Measurements from ENCODE around the gene CYP26B1. TPM values are rescaled to one million over a fixed set of nuclear protein-coding genes. Genes with fewer than 3 reads are reported as not detected.

The CYP26B1 gene, protein sequence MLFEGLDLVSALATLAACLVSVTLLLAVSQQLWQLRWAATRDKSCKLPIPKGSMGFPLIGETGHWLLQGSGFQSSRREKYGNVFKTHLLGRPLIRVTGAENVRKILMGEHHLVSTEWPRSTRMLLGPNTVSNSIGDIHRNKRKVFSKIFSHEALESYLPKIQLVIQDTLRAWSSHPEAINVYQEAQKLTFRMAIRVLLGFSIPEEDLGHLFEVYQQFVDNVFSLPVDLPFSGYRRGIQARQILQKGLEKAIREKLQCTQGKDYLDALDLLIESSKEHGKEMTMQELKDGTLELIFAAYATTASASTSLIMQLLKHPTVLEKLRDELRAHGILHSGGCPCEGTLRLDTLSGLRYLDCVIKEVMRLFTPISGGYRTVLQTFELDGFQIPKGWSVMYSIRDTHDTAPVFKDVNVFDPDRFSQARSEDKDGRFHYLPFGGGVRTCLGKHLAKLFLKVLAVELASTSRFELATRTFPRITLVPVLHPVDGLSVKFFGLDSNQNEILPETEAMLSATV
- total RNA-seq: 0.08 and 2.2 TPM in 2 replicates

GRCh38 chr2:72147303-72147971 lies at the start of gene CYP26B1:
Gene CYP26B1, minus strand, starts transcription at chr2:72147862. Its CDS starts 28 bp downstream, at chr2:72147834.

